ENCODE data around the gene CNN3.

The CNN3 gene

GRCh38 chr1:94929351-94930217, 2.7 kb upstream of the CNN3 start:
- no peak for TF ChIP-seq CTCF (conservative IDR thresholded peaks at IDR 0.05; ENCODE audit: low read length)
- no peak overlapping the region for H3K4me3 ChIP-seq (ENCODE audit: low read length)
- no peak for DNase-seq (ENCODE audit: low read depth)

GRCh38 chr1:94928293-94928939, 1.5 kb upstream of the CNN3 start:
- no peak for TF ChIP-seq CTCF (conservative IDR thresholded peaks at IDR 0.05; ENCODE audit: low read length)
- peak overlapping the region; percentile 63 for H3K4me3 ChIP-seq (ENCODE audit: low read length)
- DNase-seq (ENCODE audit: low read depth) = no peak

GRCh38 chr1:94927405-94928175, 680 bp upstream of the CNN3 start:
- no peak for TF ChIP-seq CTCF (conservative IDR thresholded peaks at IDR 0.05; ENCODE audit: low read length)
- H3K4me3 ChIP-seq (ENCODE audit: low read length) = peak overlapping the region; percentile 63
- peak; percentile 59 for DNase-seq (ENCODE audit: low read depth)

GRCh38 chr1:94926126-94926914, 590 bp downstream of the CNN3 start:
- DNase-seq (ENCODE audit: low read depth) = peak; percentile 56
- H3K4me3 ChIP-seq (ENCODE audit: low read length) = peak overlapping the region; percentile 89
- peak; percentile 47 for TF ChIP-seq CTCF (conservative IDR thresholded peaks at IDR 0.05; ENCODE audit: low read length)

- TF ChIP-seq CTCF (conservative IDR thresholded peaks at IDR 0.05; ENCODE audit: low read length) = peak; percentile 40
- H3K4me3 ChIP-seq (ENCODE audit: low read length) = peak overlapping the region; percentile 89
- peak; percentile 94 for DNase-seq (ENCODE audit: low read depth)
These were observed 1.3 kb downstream of the CNN3 start for GRCh38 chr1:94925561-94926125.

GRCh38 chr1:94925004-94925403, 1.9 kb downstream of the CNN3 start:
- H3K4me3 ChIP-seq (ENCODE audit: low read length) = peak overlapping the region; percentile 89
- TF ChIP-seq CTCF (conservative IDR thresholded peaks at IDR 0.05; ENCODE audit: low read length) = no peak
- no peak for DNase-seq (ENCODE audit: low read depth)
